GM18502 (cell line): ENCODE results near the gene GPHB5.
A peak's percentile ranks its signal among the peaks of the same experiment; 100 is the strongest.
"Not testable (repeated sequence)": the region's sequence is repeated elsewhere in the genome, so short reads cannot be mapped to it uniquely, and the experiment has no call there.

Experiments
- ATAC-seq: cut with Tn5 transposase; IDR thresholded peaks from one replicate; pipeline ENCODE4 v1.9.1; 2021; ENCODE audit warnings: mild to moderate bottlenecking; ENCODE audit not compliant: unreplicated experiment, poor library complexity

GPHB5 gene

GRCh38 chr14:63318835-63319234 lies at the start of gene GPHB5:
Gene GPHB5, minus strand, starts transcription at chr14:63318935. Its CDS starts 1,086 bp downstream, at chr14:63317849.
- no peak for ATAC-seq

GRCh38 chr14:63367742-63368364 lies 49.1 kb upstream of the GPHB5 start:
- no peak for ATAC-seq

- no peak for ATAC-seq
Measured at GRCh38 chr14:63362389-63362819, 43.7 kb upstream of the GPHB5 start.

- ATAC-seq, result no peak
Measured at GRCh38 chr14:63361790-63362189, 43.1 kb upstream of the GPHB5 start.

- ATAC-seq, result no peak
Measured at GRCh38 chr14:63357841-63358240, 39.1 kb upstream of the GPHB5 start.

GRCh38 chr14:63345826-63346225 lies 27.1 kb upstream of the GPHB5 start:
- ATAC-seq, result no peak

- ATAC-seq, result no peak
Measured at GRCh38 chr14:63344336-63344735, 25.6 kb upstream of the GPHB5 start.

- ATAC-seq, result no peak
Measured at GRCh38 chr14:63343878-63344277, 25.1 kb upstream of the GPHB5 start.

GRCh38 chr14:63342371-63342770 lies 23.6 kb upstream of the GPHB5 start:
- no peak for ATAC-seq

- ATAC-seq, result no peak
Measured at GRCh38 chr14:63328787-63329737, 10.3 kb upstream of the GPHB5 start.

GRCh38 chr14:63326840-63327239 lies 8.1 kb upstream of the GPHB5 start:
- no peak for ATAC-seq

GRCh38 chr14:63322897-63323573 lies 4.3 kb upstream of the GPHB5 start:
- no peak for ATAC-seq

GRCh38 chr14:63322472-63322871 lies 3.7 kb upstream of the GPHB5 start:
- no peak for ATAC-seq

GRCh38 chr14:63308723-63309317 lies 9.9 kb downstream of the GPHB5 start:
- peak; percentile 54 for ATAC-seq

- not testable (repeated sequence) for ATAC-seq
Measured at GRCh38 chr14:63304429-63304828, 14.3 kb downstream of the GPHB5 start.

- ATAC-seq, result no peak
Measured at GRCh38 chr14:63301891-63302534, 16.7 kb downstream of the GPHB5 start.

GRCh38 chr14:63300854-63301253 lies 17.9 kb downstream of the GPHB5 start:
- ATAC-seq, result no peak

- no peak for ATAC-seq
Measured at GRCh38 chr14:63299351-63300110, 19.2 kb downstream of the GPHB5 start.

- ATAC-seq, result no peak
Measured at GRCh38 chr14:63297372-63298063, 21.2 kb downstream of the GPHB5 start.
